Measurements from ENCODE around the gene CYP4F2.
"Not testable (repeated sequence)": the region's sequence is repeated elsewhere in the genome, so short reads cannot be mapped to it uniquely, and the experiment has no call there.

CYP4F2 gene

GRCh38 chr19:15874821-15875474, 22.9 kb downstream of the CYP4F2 start:
- H4K20me1 ChIP-seq (ENCODE audit: insufficient read depth), result no peaks in the 10 kb centered on the region
- no peaks in the 10 kb centered on the region for H3K36me3 ChIP-seq (ENCODE audit: insufficient read depth)
- no peaks in the 10 kb centered on the region for H3K79me2 ChIP-seq (ENCODE audit: insufficient read depth, low read depth)
- no peak overlapping the region for H3K4me3 ChIP-seq (IDR thresholded peaks at IDR 0.05; ENCODE audit: insufficient read depth, low read depth, low read length)
- no peaks in the 10 kb centered on the region for H3K4me1 ChIP-seq (ENCODE audit: low read depth, poor library complexity, severe bottlenecking)
- no peak overlapping the region for H3K4me2 ChIP-seq
- no peak overlapping the region for H3K9ac ChIP-seq
- no peak overlapping the region for H3K27ac ChIP-seq
- H2AFZ ChIP-seq (ENCODE audit: low read depth), result no peak overlapping the region
- TF ChIP-seq CTCF (conservative IDR thresholded peaks at IDR 0.05; ENCODE audit: low read depth, low read length), result no peak
- peaks cover 2% of the 10 kb centered on the region; the same call in 1 of the 2 replicates for H3K27me3 ChIP-seq (ENCODE audit: insufficient read depth, low read depth)

GRCh38 chr19:15873771-15874170, 24.1 kb downstream of the CYP4F2 start:
- H3K36me3 ChIP-seq (ENCODE audit: insufficient read depth); H3K4me2 ChIP-seq; H3K9ac ChIP-seq; H4K20me1 ChIP-seq (ENCODE audit: insufficient read depth); H2AFZ ChIP-seq (ENCODE audit: low read depth); H3K4me3 ChIP-seq (IDR thresholded peaks at IDR 0.05; ENCODE audit: insufficient read depth, low read depth, low read length); H3K27me3 ChIP-seq (ENCODE audit: insufficient read depth, low read depth); H3K27ac ChIP-seq; H3K79me2 ChIP-seq (ENCODE audit: insufficient read depth, low read depth); H3K4me1 ChIP-seq (ENCODE audit: low read depth, poor library complexity, severe bottlenecking): not testable (repeated sequence)

GRCh38 chr19:15871570-15871969, 26.3 kb downstream of the CYP4F2 start:
- H2AFZ ChIP-seq (ENCODE audit: low read depth), result no peak overlapping the region
- H3K27me3 ChIP-seq (ENCODE audit: insufficient read depth, low read depth), result peaks cover 7% of the 10 kb centered on the region; the same call in 1 of the 2 replicates
- no peaks in the 10 kb centered on the region for H3K36me3 ChIP-seq (ENCODE audit: insufficient read depth)
- no peak overlapping the region for H3K9ac ChIP-seq
- H3K4me1 ChIP-seq (ENCODE audit: low read depth, poor library complexity, severe bottlenecking), result no peaks in the 10 kb centered on the region
- no peak overlapping the region for H3K4me3 ChIP-seq (IDR thresholded peaks at IDR 0.05; ENCODE audit: insufficient read depth, low read depth, low read length)
- no peak overlapping the region for H3K4me2 ChIP-seq
- H4K20me1 ChIP-seq (ENCODE audit: insufficient read depth), result no peaks in the 10 kb centered on the region
- H3K27ac ChIP-seq, result no peak overlapping the region
- no peaks in the 10 kb centered on the region for H3K79me2 ChIP-seq (ENCODE audit: insufficient read depth, low read depth)
- no peak for TF ChIP-seq CTCF (conservative IDR thresholded peaks at IDR 0.05; ENCODE audit: low read depth, low read length)

- no peak overlapping the region for H3K27ac ChIP-seq
- H3K9ac ChIP-seq, result no peak overlapping the region
- peaks cover 12% of the 10 kb centered on the region; the same call in 1 of the 2 replicates for H3K27me3 ChIP-seq (ENCODE audit: insufficient read depth, low read depth)
- no peak overlapping the region for H2AFZ ChIP-seq (ENCODE audit: low read depth)
- H3K4me3 ChIP-seq (IDR thresholded peaks at IDR 0.05; ENCODE audit: insufficient read depth, low read depth, low read length), result no peak overlapping the region
- H4K20me1 ChIP-seq (ENCODE audit: insufficient read depth), result no peaks in the 10 kb centered on the region
- no peak overlapping the region for H3K4me2 ChIP-seq
- TF ChIP-seq CTCF (conservative IDR thresholded peaks at IDR 0.05; ENCODE audit: low read depth, low read length), result no peak
- H3K79me2 ChIP-seq (ENCODE audit: insufficient read depth, low read depth), result no peaks in the 10 kb centered on the region
- no peaks in the 10 kb centered on the region for H3K4me1 ChIP-seq (ENCODE audit: low read depth, poor library complexity, severe bottlenecking)
- H3K36me3 ChIP-seq (ENCODE audit: insufficient read depth), result no peaks in the 10 kb centered on the region
These were observed 28.0 kb downstream of the CYP4F2 start for GRCh38 chr19:15869873-15870272.

GRCh38 chr19:15869109-15869555, 28.7 kb downstream of the CYP4F2 start:
- Histone ChIP-seq H3K4me1 (ENCODE audit: low read depth, poor library complexity, severe bottlenecking) (no peaks in the 10 kb centered on the region), H3K27ac (no peak overlapping the region), H3K36me3 (ENCODE audit: insufficient read depth) (no peaks in the 10 kb centered on the region), H3K4me2 (no peak overlapping the region), H3K4me3 (IDR thresholded peaks at IDR 0.05; ENCODE audit: insufficient read depth, low read depth, low read length) (no peak overlapping the region), H4K20me1 (ENCODE audit: insufficient read depth) (no peaks in the 10 kb centered on the region), H3K9ac (no peak overlapping the region), H3K27me3 (ENCODE audit: insufficient read depth, low read depth) (peaks cover 12% of the 10 kb centered on the region; the same call in 1 of the 2 replicates), H2AFZ (ENCODE audit: low read depth) (no peak overlapping the region), H3K79me2 (ENCODE audit: insufficient read depth, low read depth) (no peaks in the 10 kb centered on the region)
- TF ChIP-seq CTCF (conservative IDR thresholded peaks at IDR 0.05; ENCODE audit: low read depth, low read length), result peak; percentile 53; the same call in 1 of the 2 replicates
